ENCODE measurements around the gene GSTK1.

Gene GSTK1

DNA sequence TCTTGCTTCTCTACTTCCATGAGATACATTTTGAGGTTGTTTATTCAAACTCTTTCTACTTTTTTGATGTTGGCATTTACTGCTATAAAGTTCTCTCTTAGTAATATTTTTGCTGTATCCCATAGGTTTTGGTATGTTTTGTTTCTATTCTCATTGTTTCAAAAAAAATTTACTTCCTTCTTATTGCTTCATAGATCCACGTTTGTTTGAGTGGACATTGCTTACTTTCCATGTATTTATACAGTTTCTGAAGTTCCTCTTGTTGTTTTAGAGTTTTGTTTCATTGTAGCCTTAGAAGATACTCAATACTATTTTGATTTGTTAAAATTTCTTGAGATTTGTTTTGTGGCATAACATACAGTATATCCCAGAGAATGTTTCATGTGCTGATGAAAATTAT, 27.7 kb upstream of the GSTK1 start:
- H3K9me2 ChIP-seq (replicated peaks; ENCODE audit: insufficient read depth, low read length): no peaks in the 10 kb centered on the region

DNA sequence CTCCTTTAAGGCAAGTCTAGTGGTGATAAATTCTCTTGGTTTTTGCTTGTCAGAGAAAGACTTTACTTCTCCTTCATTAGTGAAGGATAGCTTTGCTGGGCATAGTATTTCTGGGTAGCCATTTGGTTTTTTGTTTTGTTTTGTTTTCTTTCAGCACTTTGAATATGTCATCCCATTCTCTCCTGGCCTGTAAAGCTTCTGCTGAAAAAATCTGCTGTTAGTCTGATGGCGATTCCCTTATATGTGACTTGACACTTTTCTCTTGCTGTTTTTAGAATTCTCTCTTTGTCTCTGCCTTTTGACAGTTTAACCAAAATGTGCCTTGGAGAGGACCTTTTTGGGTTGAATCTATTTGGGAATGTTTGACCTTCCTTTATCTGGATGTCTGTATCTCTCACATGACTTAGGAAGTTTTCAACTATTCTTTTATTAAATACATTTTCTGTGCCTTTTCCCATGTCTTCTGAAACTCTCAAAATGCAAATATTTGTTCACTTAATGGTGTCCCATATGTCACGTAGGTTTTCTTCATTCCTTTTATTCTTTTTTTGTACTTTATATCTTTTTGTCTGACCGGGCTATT, 26.7 kb upstream of the GSTK1 start:
- no peaks in the 10 kb centered on the region for H3F3A ChIP-seq (ENCODE audit: insufficient read depth, low read length)
- no peaks in the 10 kb centered on the region for H3K79me2 ChIP-seq (ENCODE audit: low read length)
- H3K4me2 ChIP-seq (ENCODE audit: low read depth, low read length): no peak overlapping the region
- H3K27me3 ChIP-seq (replicated peaks; ENCODE audit: insufficient read depth, low read length): no peaks in the 10 kb centered on the region
- no peaks in the 10 kb centered on the region for H3K4me1 ChIP-seq (ENCODE audit: low read length)
- H3K9me3 ChIP-seq (replicated peaks; ENCODE audit: insufficient read depth, low read length): no peaks in the 10 kb centered on the region
- no peaks in the 10 kb centered on the region for H3K36me3 ChIP-seq (replicated peaks; ENCODE audit: insufficient read depth, low read length)
- H3K9me2 ChIP-seq (replicated peaks; ENCODE audit: insufficient read depth, low read length): no peaks in the 10 kb centered on the region
- no peak overlapping the region for H3K4me3 ChIP-seq (ENCODE audit: low read length)
- DNase-seq: no peak
- TF ChIP-seq, protein P1, sequence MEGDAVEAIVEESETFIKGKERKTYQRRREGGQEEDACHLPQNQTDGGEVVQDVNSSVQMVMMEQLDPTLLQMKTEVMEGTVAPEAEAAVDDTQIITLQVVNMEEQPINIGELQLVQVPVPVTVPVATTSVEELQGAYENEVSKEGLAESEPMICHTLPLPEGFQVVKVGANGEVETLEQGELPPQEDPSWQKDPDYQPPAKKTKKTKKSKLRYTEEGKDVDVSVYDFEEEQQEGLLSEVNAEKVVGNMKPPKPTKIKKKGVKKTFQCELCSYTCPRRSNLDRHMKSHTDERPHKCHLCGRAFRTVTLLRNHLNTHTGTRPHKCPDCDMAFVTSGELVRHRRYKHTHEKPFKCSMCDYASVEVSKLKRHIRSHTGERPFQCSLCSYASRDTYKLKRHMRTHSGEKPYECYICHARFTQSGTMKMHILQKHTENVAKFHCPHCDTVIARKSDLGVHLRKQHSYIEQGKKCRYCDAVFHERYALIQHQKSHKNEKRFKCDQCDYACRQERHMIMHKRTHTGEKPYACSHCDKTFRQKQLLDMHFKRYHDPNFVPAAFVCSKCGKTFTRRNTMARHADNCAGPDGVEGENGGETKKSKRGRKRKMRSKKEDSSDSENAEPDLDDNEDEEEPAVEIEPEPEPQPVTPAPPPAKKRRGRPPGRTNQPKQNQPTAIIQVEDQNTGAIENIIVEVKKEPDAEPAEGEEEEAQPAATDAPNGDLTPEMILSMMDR (IDR thresholded peaks at IDR 0.05; ENCODE audit: low read length): no peak
- no peak for TF ChIP-seq EZH2 (optimal IDR thresholded peaks at IDR 0.05; ENCODE audit: low read depth, low read length)
- TF ChIP-seq EZH2phosphoT487 (IDR thresholded peaks at IDR 0.05; ENCODE audit: low read length): no peak
- no peak overlapping the region for H3K27ac ChIP-seq (ENCODE audit: low read length)
- no peak overlapping the region for H3K9ac ChIP-seq (ENCODE audit: low read length)
- H4K20me1 ChIP-seq (ENCODE audit: insufficient read depth, low read length): no peaks in the 10 kb centered on the region
- no peak overlapping the region for H2AFZ ChIP-seq (ENCODE audit: low read length)

More for the DNA sequence above, 27.7 kb upstream of the GSTK1 start:
- Histone ChIP-seq H3F3A (ENCODE audit: insufficient read depth, low read length) (no peaks in the 10 kb centered on the region), H3K4me1 (ENCODE audit: low read length) (no peaks in the 10 kb centered on the region), H3K27me3 (replicated peaks; ENCODE audit: insufficient read depth, low read length) (no peaks in the 10 kb centered on the region), H3K4me2 (ENCODE audit: low read depth, low read length) (no peak overlapping the region), H3K79me2 (ENCODE audit: low read length) (no peaks in the 10 kb centered on the region), H3K27ac (ENCODE audit: low read length) (no peak overlapping the region), H3K4me3 (ENCODE audit: low read length) (no peak overlapping the region), H2AFZ (ENCODE audit: low read length) (no peak overlapping the region), H4K20me1 (ENCODE audit: insufficient read depth, low read length) (no peaks in the 10 kb centered on the region), H3K9me3 (replicated peaks; ENCODE audit: insufficient read depth, low read length) (no peaks in the 10 kb centered on the region), H3K9ac (ENCODE audit: low read length) (no peak overlapping the region), H3K36me3 (replicated peaks; ENCODE audit: insufficient read depth, low read length) (no peaks in the 10 kb centered on the region)
- TF ChIP-seq EZH2phosphoT487 (IDR thresholded peaks at IDR 0.05; ENCODE audit: low read length) (no peak), EZH2 (optimal IDR thresholded peaks at IDR 0.05; ENCODE audit: low read depth, low read length) (no peak)
- TF ChIP-seq, protein P1 (IDR thresholded peaks at IDR 0.05; ENCODE audit: low read length): no peak
- no peak for DNase-seq

- no peaks in the 10 kb centered on the region for H3F3A ChIP-seq (ENCODE audit: insufficient read depth, low read length)
- no peak overlapping the region for H3K9ac ChIP-seq (ENCODE audit: low read length)
- H3K36me3 ChIP-seq (replicated peaks; ENCODE audit: insufficient read depth, low read length): no peaks in the 10 kb centered on the region
- H2AFZ ChIP-seq (ENCODE audit: low read length): no peak overlapping the region
- no peaks in the 10 kb centered on the region for H3K9me2 ChIP-seq (replicated peaks; ENCODE audit: insufficient read depth, low read length)
- H4K20me1 ChIP-seq (ENCODE audit: insufficient read depth, low read length): no peaks in the 10 kb centered on the region
- no peaks in the 10 kb centered on the region for H3K9me3 ChIP-seq (replicated peaks; ENCODE audit: insufficient read depth, low read length)
- no peak overlapping the region for H3K4me3 ChIP-seq (ENCODE audit: low read length)
- TF ChIP-seq EZH2phosphoT487 (IDR thresholded peaks at IDR 0.05; ENCODE audit: low read length): no peak
- no peak for TF ChIP-seq EZH2 (optimal IDR thresholded peaks at IDR 0.05; ENCODE audit: low read depth, low read length)
- TF ChIP-seq, protein P1 (IDR thresholded peaks at IDR 0.05; ENCODE audit: low read length): no peak
- no peaks in the 10 kb centered on the region for H3K27me3 ChIP-seq (replicated peaks; ENCODE audit: insufficient read depth, low read length)
- H3K27ac ChIP-seq (ENCODE audit: low read length): no peak overlapping the region
- H3K79me2 ChIP-seq (ENCODE audit: low read length): no peaks in the 10 kb centered on the region
- H3K4me1 ChIP-seq (ENCODE audit: low read length): no peaks in the 10 kb centered on the region
- DNase-seq: no peak
- no peak overlapping the region for H3K4me2 ChIP-seq (ENCODE audit: low read depth, low read length)
Measured at GRCh38 chr7:143237366-143237765, 25.9 kb upstream of the GSTK1 start.

All from MM.1S (cell line).